Loucy (cell line): Measurements from ENCODE around the gene NHSL1.

Source experiments
- H2AFZ ChIP-seq: fragments of 200-600 bp; sonication (generic); 2 replicates; pipeline ENCODE4 v1.6.0; 2016; ENCODE audit warnings: antibody characterized with exemption, mild to moderate bottlenecking, low read length, moderate library complexity
- H3F3A ChIP-seq: fragments of 200-600 bp; 2 replicates; pipeline ENCODE4 v1.6.0; 2016; ENCODE audit warnings: antibody characterized with exemption, low read depth, mild to moderate bottlenecking
- H3K27me3 ChIP-seq: fragments of 200-600 bp; sonication (generic); 2 replicates; pipeline ENCODE4 v1.6.1; 2014; ENCODE audit warnings: low read length, mild to moderate bottlenecking; ENCODE audit not compliant: insufficient read depth, poor library complexity, severe bottlenecking
- H3K36me3 ChIP-seq: fragments of 200-600 bp; sonication (generic); 2 replicates; pipeline ENCODE4 v1.6.1; 2016; ENCODE audit warnings: low read length; ENCODE audit not compliant: insufficient read depth
- H3K4me1 ChIP-seq: fragments of 200-600 bp; sonication (generic); 2 replicates; pipeline ENCODE4 v1.5.1; 2014; ENCODE audit warnings: low read length, mild to moderate bottlenecking; ENCODE audit not compliant: insufficient read depth, poor library complexity, severe bottlenecking
- H3K4me2 ChIP-seq: fragments of 200-600 bp; sonication (generic); 2 replicates; pipeline ENCODE4 v1.6.0; 2014; ENCODE audit warnings: antibody characterized with exemption, low read length, low read depth, mild to moderate bottlenecking; ENCODE audit not compliant: poor library complexity, severe bottlenecking
- H3K4me3 ChIP-seq: fragments of 200-600 bp; sonication (generic); 2 replicates; pipeline ENCODE4 v1.5.1; 2014; ENCODE audit warnings: low read length, mild to moderate bottlenecking, mixed read lengths; ENCODE audit not compliant: poor library complexity, severe bottlenecking
- H3K79me2 ChIP-seq: fragments of 200-600 bp; sonication (generic); 2 replicates; pipeline ENCODE4 v1.6.1; 2014; ENCODE audit warnings: low read length; ENCODE audit not compliant: insufficient read depth
- H3K9ac ChIP-seq: fragments of 200-600 bp; sonication (generic); 2 replicates; pipeline ENCODE4 v1.6.0; 2014; ENCODE audit warnings: mild to moderate bottlenecking, low read depth, low read length, moderate library complexity; ENCODE audit not compliant: poor library complexity, severe bottlenecking
- H3K9me2 ChIP-seq: fragments of 200-600 bp; sonication (generic); replicated peaks from 2 replicates; pipeline ENCODE4 v1.6.1; 2016; ENCODE audit warnings: low read depth, low read length, mixed read lengths
- H3K9me3 ChIP-seq: fragments of 200-600 bp; sonication (generic); 2 replicates; pipeline ENCODE4 v1.6.1; 2014; ENCODE audit warnings: mild to moderate bottlenecking, antibody characterized with exemption, low read length, low read depth; ENCODE audit not compliant: insufficient read depth
- H4K20me1 ChIP-seq: fragments of 200-600 bp; sonication (generic); 2 replicates; pipeline ENCODE4 v1.6.0; 2014; ENCODE audit warnings: antibody characterized with exemption, low read length, mild to moderate bottlenecking; ENCODE audit not compliant: insufficient read depth, poor library complexity, severe bottlenecking
- CTCF ChIP-seq: fragments of 200-600 bp; sonication (generic); conservative IDR thresholded peaks from 2 replicates; pipeline ENCODE4 v1.5.1; 2014; ENCODE audit warnings: mild to moderate bottlenecking, antibody characterized with exemption, low read length
- EZH2phosphoT487 ChIP-seq: fragments of 200-600 bp; IDR thresholded peaks from 2 replicates; pipeline ENCODE4 v1.6.1; 2018; ENCODE audit warnings: antibody characterized with exemption, mild to moderate bottlenecking, moderate library complexity, borderline replicate concordance

NHSL1 gene

GRCh38 chr6:138440758-138441357, 58.4 kb downstream of the NHSL1 start:
- Histone ChIP-seq H3K4me2 (no peak overlapping the region), H3K36me3 (no peaks in the 10 kb centered on the region), H3K9me3 (no peaks in the 10 kb centered on the region), H4K20me1 (no peaks in the 10 kb centered on the region), H2AFZ (no peak overlapping the region), H3K27me3 (no peaks in the 10 kb centered on the region), H3K9ac (no peak overlapping the region), H3K9me2 (no peaks in the 10 kb centered on the region), H3K4me1 (no peaks in the 10 kb centered on the region), H3K4me3 (no peak overlapping the region), H3K79me2 (no peaks in the 10 kb centered on the region), H3F3A (no peaks in the 10 kb centered on the region)
- no peak for TF ChIP-seq EZH2phosphoT487
- no peak for TF ChIP-seq CTCF

GRCh38 chr6:138440296-138440695, 59.0 kb downstream of the NHSL1 start:
- Histone ChIP-seq H3K4me1 (no peaks in the 10 kb centered on the region), H3K27me3 (no peaks in the 10 kb centered on the region), H3K4me2 (no peak overlapping the region), H3K4me3 (no peak overlapping the region), H4K20me1 (no peaks in the 10 kb centered on the region), H3K9ac (no peak overlapping the region), H3F3A (no peaks in the 10 kb centered on the region), H3K9me2 (no peaks in the 10 kb centered on the region), H3K79me2 (no peaks in the 10 kb centered on the region), H2AFZ (no peak overlapping the region), H3K9me3 (no peaks in the 10 kb centered on the region), H3K36me3 (no peaks in the 10 kb centered on the region)
- no peak for TF ChIP-seq CTCF
- TF ChIP-seq EZH2phosphoT487 = no peak

GRCh38 chr6:138439546-138439945, 59.7 kb downstream of the NHSL1 start:
- Histone ChIP-seq H3F3A (no peaks in the 10 kb centered on the region), H4K20me1 (no peaks in the 10 kb centered on the region), H3K27me3 (no peaks in the 10 kb centered on the region), H3K9ac (no peak overlapping the region), H3K4me2 (no peak overlapping the region), H3K4me1 (no peaks in the 10 kb centered on the region), H3K36me3 (no peaks in the 10 kb centered on the region), H3K9me3 (no peaks in the 10 kb centered on the region), H2AFZ (no peak overlapping the region), H3K79me2 (no peaks in the 10 kb centered on the region), H3K9me2 (no peaks in the 10 kb centered on the region), H3K4me3 (no peak overlapping the region)
- TF ChIP-seq CTCF (no peak), EZH2phosphoT487 (no peak)
